Stimulated activated CD8-positive, alpha-beta memory T cell treated with anti-CD3 and anti-CD28 coated beads, Interleukin-7, amount 100 ng/mL, for 4 hours (primary cell): ENCODE results near the gene GGCX.
"Not testable (repeated sequence)": the region's sequence is repeated elsewhere in the genome, so short reads cannot be mapped to it uniquely, and the experiment has no call there.

Experiments
- DNase-seq, 2 donors: peaks; one replicate each; pipeline ENCODE4 v3.0.0-alpha.2; 2020; ENCODE audit warnings: low read depth in 2 of 2

Gene GGCX

GRCh38 chr2:85561280-85562212 lies at the start of gene GGCX:
Gene GGCX, minus strand, starts transcription at chr2:85561493. Its CDS starts 65 bp downstream, at chr2:85561428.
- DNase-seq = peak; percentile 90 to 94

- DNase-seq = no peak
These were observed 46.2 kb upstream of the GGCX start for GRCh38 chr2:85607268-85608215.

GRCh38 chr2:85606116-85606455 lies 44.8 kb upstream of the GGCX start:
- DNase-seq = no peak

GRCh38 chr2:85605406-85606115 lies 44.3 kb upstream of the GGCX start:
- no peak for DNase-seq

- no peak for DNase-seq
These were observed 43.5 kb upstream of the GGCX start for GRCh38 chr2:85604568-85605339.

GRCh38 chr2:85604133-85604444 lies 42.8 kb upstream of the GGCX start:
- not testable (repeated sequence) for DNase-seq

GRCh38 chr2:85602476-85603234 lies 41.4 kb upstream of the GGCX start, which contains the start of gene TMEM150A:
Gene TMEM150A, minus strand, starts transcription at chr2:85602698. Its CDS starts 750 bp downstream, at chr2:85601948.
- peak; percentile 70 to 88 for DNase-seq

- no peak for DNase-seq
These were observed 40.6 kb upstream of the GGCX start for GRCh38 chr2:85601771-85602475.

GRCh38 chr2:85600951-85601770 lies 39.9 kb upstream of the GGCX start:
- DNase-seq = no peak

- DNase-seq = no peak
These were observed 38.9 kb upstream of the GGCX start for GRCh38 chr2:85600235-85600575.

- DNase-seq = no peak
These were observed 38.4 kb upstream of the GGCX start for GRCh38 chr2:85599468-85600234.

- no peak for DNase-seq
These were observed 37.5 kb upstream of the GGCX start for GRCh38 chr2:85598594-85599340.

GRCh38 chr2:85597241-85597640 lies 35.9 kb upstream of the GGCX start:
- no peak for DNase-seq

- DNase-seq = no peak
These were observed 35.3 kb upstream of the GGCX start for GRCh38 chr2:85596486-85597143.

GRCh38 chr2:85596026-85596333 lies 34.7 kb upstream of the GGCX start:
- DNase-seq = no peak

- DNase-seq = peak; percentile 81 to 89
These were observed 34.2 kb upstream of the GGCX start, which contains the start of gene RNF181 for GRCh38 chr2:85595301-85596025. Gene RNF181, plus strand, starts transcription at chr2:85595745. Its CDS starts 19 bp downstream, at chr2:85595764.
